Measurements from ENCODE around the gene NUP58. TPM values are rescaled to one million over a fixed set of nuclear protein-coding genes. Genes with fewer than 3 reads are reported as not detected.

NUP58 gene
- total RNA-seq, 4 donors from 2014 or later: 22.4 to 51.9 (median 36.3) TPM

- intact Hi-C loops (cut with DNase I): no loop called here
- Histone ChIP-seq H3K4me3 (peak within 1 kb of the TSS in 3 of 4 donors; percentile 19 to 58 (median 41)), H3K4me1 (peaks cover 0 to 15% (median 10%) of the 10 kb centered on the region in 3 donors), H3K27me3 (peaks cover 4 to 88% (median 9%) of the 10 kb centered on the region in 4 donors), H3K27ac (no peak within 1 kb of the TSS), H3K36me3 (no peaks in the 10 kb centered on the region), H3K9me3 (no peaks in the 10 kb centered on the region)
- DNase-seq: no peak
- no peak for TF ChIP-seq POLR2A (IDR thresholded peaks at IDR 0.05)
- TF ChIP-seq, protein P1, sequence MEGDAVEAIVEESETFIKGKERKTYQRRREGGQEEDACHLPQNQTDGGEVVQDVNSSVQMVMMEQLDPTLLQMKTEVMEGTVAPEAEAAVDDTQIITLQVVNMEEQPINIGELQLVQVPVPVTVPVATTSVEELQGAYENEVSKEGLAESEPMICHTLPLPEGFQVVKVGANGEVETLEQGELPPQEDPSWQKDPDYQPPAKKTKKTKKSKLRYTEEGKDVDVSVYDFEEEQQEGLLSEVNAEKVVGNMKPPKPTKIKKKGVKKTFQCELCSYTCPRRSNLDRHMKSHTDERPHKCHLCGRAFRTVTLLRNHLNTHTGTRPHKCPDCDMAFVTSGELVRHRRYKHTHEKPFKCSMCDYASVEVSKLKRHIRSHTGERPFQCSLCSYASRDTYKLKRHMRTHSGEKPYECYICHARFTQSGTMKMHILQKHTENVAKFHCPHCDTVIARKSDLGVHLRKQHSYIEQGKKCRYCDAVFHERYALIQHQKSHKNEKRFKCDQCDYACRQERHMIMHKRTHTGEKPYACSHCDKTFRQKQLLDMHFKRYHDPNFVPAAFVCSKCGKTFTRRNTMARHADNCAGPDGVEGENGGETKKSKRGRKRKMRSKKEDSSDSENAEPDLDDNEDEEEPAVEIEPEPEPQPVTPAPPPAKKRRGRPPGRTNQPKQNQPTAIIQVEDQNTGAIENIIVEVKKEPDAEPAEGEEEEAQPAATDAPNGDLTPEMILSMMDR (IDR thresholded peaks at IDR 0.05): no peak
- whole genome bisulfite sequencing, 2 donors: 0% methylated on average over 1 of the region's 58 CpGs; no CpG with 5 or more reads in 1 of the 2 donors
Observed at GRCh38 chr13:25371875-25372283, 70.5 kb downstream of the NUP58 start, which contains the start of gene ATP8A2. Gene ATP8A2 (plus strand): TSS chr13:25371974. CDS start chr13:25372213, 239 bp downstream.

GRCh38 chr13:25372284-25373081 is 71.1 kb downstream of the NUP58 start:
- TF ChIP-seq POLR2A (IDR thresholded peaks at IDR 0.05): no peak
- TF ChIP-seq, protein P1 (IDR thresholded peaks at IDR 0.05): no peak

DNA sequence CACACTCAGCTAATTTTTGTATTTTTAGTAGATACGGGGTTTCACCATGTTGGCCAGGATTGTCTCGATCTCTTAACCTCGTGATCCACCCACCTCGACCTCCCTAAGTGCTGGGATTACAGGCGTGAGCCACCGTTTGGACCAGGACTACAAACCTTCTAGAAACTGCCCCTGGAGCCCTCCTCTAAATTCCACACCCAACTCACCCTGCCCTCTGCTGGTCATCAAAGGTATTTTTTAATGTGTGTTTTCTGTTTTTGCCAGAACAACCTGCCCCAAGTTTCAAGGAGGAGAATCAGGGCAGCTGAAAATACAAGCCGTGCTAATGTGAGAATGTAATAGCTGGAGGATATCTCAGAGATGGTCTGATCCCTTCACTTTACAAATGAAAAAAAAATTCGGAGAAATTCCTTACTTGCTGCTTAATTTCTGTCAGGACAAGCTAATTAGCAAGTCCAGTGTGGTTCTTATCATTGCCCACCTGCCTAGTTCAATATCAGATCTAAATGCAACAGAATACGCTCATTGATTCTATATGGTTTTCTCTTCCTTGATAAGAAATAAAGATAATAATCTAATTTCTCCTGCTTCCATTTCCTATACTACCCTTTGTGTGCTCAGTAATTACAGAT is 74.4 kb downstream of the NUP58 start:
- 22 to 30% methylated on average over 9 of the region's 9 CpGs for WGBS, 2 donors
- peaks cover 0 to 15% (median 10%) of the 10 kb centered on the region in 3 donors for H3K4me1 ChIP-seq
- intact Hi-C loops (cut with DNase I): no loop called here
- TF ChIP-seq, protein P1 (IDR thresholded peaks at IDR 0.05): peak; percentile 23 to 66 (median 56)
- no peak for TF ChIP-seq POLR2A (IDR thresholded peaks at IDR 0.05)
- H3K27ac ChIP-seq: no peak overlapping the region
- no peaks in the 10 kb centered on the region for H3K9me3 ChIP-seq
- H3K36me3 ChIP-seq: no peaks in the 10 kb centered on the region
- DNase-seq: no peak
- H3K4me3 ChIP-seq: no peak overlapping the region
- H3K27me3 ChIP-seq: peaks cover 4 to 50% (median 9%) of the 10 kb centered on the region in 4 donors

More at GRCh38 chr13:25372284-25373081, 71.1 kb downstream of the NUP58 start:
- intact Hi-C loops (cut with DNase I): no loop called here
- 39 to 60% methylated on average over 10 to 26 of the region's 82 CpGs for WGBS, 2 donors
- Histone ChIP-seq H3K9me3 (no peaks in the 10 kb centered on the region), H3K27me3 (peaks cover 4 to 83% (median 9%) of the 10 kb centered on the region in 4 donors), H3K36me3 (no peaks in the 10 kb centered on the region), H3K4me1 (peaks cover 0 to 15% (median 10%) of the 10 kb centered on the region in 3 donors), H3K27ac (no peak overlapping the region), H3K4me3 (peak overlapping the region in 3 of 4 donors; percentile 19 to 58 (median 41))
- DNase-seq: no peak

DNA sequence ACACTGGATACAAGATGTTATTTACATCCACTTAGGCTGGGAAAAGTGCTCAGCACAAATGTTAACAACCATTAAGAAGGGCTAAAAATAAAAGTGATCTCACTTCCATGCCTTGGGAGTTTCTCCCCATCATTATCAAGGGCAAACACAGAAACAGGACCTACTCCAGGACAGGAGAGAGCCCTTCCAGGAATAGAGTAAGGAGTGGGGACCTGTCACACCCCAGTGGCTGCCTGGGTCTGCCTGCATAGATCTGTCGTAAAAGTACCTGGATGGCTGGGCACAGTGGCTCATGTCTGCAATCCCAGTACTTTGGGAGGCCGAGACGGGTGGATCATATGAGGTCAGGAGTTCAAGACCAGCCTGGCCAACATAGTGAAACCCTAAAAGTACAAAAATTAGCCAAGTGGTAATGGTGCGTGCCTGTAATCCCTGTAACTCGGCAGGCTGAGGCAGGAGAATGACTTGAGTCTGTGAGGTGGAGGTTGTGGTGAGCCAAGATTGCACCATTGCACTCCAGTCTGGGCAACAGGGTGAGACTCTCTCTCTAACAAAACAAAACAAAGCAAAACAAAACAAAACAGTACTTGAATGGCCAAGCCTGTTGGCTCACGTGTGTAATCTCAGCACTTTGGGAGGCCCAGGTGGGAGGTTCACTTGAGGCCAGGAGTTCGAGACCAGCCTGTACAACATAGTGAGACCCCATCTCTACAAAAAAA is 76.0 kb downstream of the NUP58 start:
- intact Hi-C loops (cut with DNase I): no loop called here
- Histone ChIP-seq H3K9me3 (no peaks in the 10 kb centered on the region), H3K4me1 (peaks cover 0 to 4% (median 2%) of the 10 kb centered on the region in 3 donors), H3K36me3 (no peaks in the 10 kb centered on the region), H3K4me3 (no peak overlapping the region), H3K27ac (no peak overlapping the region), H3K27me3 (peaks cover 0 to 43% (median 7%) of the 10 kb centered on the region in 4 donors)
- 62 to 81% methylated on average over 6 to 7 of the region's 7 CpGs for WGBS, 2 donors
- no peak for TF ChIP-seq POLR2A (IDR thresholded peaks at IDR 0.05)
- no peak for DNase-seq

- no peak for TF ChIP-seq POLR2A (IDR thresholded peaks at IDR 0.05)
- TF ChIP-seq, protein P1 (IDR thresholded peaks at IDR 0.05): no peak
- no peak for DNase-seq
- Histone ChIP-seq H3K36me3 (no peaks in the 10 kb centered on the region), H3K4me3 (no peak overlapping the region), H3K4me1 (no peaks in the 10 kb centered on the region), H3K9me3 (no peaks in the 10 kb centered on the region), H3K27ac (no peak overlapping the region), H3K27me3 (peaks cover 0 to 31% (median 0%) of the 10 kb centered on the region in 4 donors)
- WGBS, 2 donors: 68 to 71% methylated on average over 5 of the region's 5 CpGs
- intact Hi-C loops (cut with DNase I): no loop called here
Observed at GRCh38 chr13:25378528-25378927, 77.1 kb downstream of the NUP58 start.

Data from esophagus squamous epithelium (tissue), 5 donors.